NCI-H128 (cell line): Measurements from ENCODE around the gene CRTC2.
"Not testable (repeated sequence)": the region's sequence is repeated elsewhere in the genome, so short reads cannot be mapped to it uniquely, and the experiment has no call there.

Experiments used
- DNase-seq: peaks from one replicate; lab custom pipeline; 2025; ENCODE audit not compliant: unreplicated experiment; lab: John Stamatoyannopoulos, UW

The CRTC2 gene, protein sequence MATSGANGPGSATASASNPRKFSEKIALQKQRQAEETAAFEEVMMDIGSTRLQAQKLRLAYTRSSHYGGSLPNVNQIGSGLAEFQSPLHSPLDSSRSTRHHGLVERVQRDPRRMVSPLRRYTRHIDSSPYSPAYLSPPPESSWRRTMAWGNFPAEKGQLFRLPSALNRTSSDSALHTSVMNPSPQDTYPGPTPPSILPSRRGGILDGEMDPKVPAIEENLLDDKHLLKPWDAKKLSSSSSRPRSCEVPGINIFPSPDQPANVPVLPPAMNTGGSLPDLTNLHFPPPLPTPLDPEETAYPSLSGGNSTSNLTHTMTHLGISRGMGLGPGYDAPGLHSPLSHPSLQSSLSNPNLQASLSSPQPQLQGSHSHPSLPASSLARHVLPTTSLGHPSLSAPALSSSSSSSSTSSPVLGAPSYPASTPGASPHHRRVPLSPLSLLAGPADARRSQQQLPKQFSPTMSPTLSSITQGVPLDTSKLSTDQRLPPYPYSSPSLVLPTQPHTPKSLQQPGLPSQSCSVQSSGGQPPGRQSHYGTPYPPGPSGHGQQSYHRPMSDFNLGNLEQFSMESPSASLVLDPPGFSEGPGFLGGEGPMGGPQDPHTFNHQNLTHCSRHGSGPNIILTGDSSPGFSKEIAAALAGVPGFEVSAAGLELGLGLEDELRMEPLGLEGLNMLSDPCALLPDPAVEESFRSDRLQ

DNA sequence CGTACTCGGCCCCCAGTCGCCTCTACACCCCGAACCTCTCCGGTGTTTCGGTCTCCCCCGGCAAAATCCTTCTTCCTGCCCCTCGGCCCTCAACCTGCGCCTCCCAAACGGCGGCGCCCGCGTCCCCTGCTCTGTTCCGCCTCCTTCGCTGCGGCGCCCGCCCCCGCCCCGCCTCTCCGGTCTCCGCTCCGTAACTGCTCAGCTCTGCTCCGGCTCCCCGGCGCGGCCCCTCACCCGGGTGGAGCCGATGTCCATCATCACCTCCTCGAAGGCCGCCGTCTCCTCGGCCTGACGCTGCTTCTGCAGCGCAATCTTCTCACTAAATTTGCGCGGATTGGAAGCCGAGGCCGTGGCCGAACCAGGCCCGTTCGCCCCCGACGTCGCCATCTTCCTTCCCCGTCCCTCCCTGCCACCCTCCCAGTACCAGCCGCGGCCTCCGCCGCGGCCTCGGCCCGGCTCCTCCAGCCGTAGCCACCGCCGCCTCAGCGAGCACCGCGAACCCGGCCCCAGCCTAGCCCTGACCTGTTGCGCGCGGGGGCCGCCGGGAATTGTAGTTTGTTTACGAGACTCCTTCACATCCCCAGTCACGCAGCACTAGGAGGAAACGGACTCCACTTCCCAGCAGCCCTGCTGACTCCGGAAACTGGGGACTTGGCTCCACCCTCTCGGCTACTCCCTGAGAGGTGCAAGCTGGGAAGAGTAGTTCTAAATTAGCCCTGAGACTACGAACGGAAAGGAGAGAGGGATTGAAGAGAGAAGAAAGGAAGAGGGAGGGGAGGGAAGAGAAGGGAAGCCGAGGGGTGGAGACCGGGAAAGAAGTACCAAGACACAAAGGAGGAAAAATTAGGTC, at the start of gene CRTC2:
Gene CRTC2 (minus strand): TSS at position 502 of the 850 bp plus-strand sequence. CDS start 115 bp downstream, at position 387.
- peak; percentile 98 for DNase-seq

DNA sequence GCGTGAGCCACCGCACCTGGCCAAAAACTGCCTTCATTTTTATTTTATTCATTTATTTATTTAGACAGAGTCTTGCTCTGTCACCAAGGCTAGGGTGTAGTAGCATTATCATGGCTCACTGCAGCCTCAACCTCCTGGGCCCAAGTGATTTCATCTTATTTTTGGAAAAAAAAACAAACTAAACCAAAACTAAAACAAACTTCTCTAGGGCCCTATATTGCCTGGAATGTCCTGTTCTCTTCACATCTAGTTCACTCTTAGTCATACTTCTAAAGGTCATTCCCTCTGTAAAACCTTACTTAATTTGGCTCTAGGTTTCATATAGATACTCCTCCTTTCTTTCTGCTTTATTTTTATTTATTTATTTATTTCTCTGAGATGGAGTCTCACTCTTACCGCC, 47.7 kb upstream of the CRTC2 start:
- no peak for DNase-seq

DNA sequence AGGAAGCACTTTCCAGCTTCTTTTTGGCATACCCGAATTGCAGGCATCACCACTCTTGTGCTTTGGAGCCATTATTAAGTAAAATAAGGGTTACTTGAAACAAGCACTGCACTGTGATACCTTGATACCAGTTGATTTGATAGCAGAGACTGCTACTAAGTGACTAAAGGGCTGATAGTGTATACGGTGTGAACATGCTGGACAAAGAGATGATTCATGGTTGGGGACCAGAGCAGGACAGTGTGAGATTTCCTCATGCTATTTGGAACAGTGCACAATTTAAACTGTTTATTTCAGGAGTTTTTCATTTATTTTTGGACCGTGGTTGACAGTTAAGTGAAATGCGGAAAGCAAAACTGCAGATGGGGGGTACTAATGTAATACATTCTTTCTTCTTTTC, 42.0 kb upstream of the CRTC2 start:
- no peak for DNase-seq

DNA sequence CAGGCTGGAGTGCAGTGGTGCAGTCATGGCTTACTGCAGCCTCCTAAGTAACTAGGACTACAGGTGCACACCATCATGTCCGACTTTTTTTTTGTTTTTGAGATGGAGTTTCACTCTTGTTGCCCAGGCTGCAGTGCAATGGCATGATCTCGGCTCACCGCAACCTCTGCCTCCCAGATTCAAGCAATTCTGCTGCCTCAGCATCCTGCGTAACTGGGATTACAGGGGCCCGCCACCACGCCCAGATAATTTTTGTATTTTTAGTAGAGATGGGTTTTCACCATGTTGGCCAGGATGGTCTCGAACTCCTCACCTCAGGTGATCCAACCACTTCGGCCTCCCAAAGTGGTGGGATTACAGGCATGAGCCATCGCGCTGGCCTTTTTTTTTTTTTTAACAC, 38.5 kb upstream of the CRTC2 start:
- not testable (repeated sequence) for DNase-seq

DNA sequence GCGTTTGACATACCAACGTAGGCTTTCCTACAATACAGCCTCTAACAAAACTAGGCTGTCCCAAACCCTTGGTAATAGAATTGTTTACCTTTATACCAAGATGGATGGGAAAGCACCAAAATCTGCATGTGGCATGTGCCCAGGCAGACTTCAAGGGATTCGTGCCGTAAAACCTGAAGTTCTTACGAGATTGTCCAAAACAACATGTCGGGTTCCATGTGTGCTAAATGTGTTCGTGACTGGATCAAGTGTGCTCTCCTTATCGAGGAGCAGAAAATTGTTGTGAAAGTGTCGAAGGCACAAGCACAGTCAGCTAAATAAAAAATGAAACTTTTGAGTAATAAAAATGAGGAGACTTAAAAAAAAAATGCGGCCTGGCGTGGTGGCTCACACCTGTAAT, 37.2 kb upstream of the CRTC2 start:
- no peak for DNase-seq

DNA sequence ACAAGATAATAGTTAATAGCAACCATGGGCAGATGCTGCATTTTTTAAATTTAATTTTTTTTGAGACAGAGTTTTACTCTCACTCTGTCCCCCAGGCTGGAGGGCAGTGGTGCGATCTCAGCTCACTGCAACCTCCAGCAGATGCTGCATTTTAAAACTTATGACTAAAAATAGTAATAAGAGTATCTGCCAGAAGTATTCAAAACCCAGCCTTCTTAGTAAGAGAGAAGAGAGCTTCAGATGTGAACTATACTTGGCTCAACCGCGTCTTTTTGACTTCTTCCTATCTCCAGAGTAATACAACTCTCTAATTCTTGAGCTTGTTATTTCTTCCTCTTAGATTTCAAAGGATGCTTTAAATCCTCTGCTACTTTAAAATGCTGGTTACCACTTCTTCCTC, 36.8 kb upstream of the CRTC2 start:
- no peak for DNase-seq

DNA sequence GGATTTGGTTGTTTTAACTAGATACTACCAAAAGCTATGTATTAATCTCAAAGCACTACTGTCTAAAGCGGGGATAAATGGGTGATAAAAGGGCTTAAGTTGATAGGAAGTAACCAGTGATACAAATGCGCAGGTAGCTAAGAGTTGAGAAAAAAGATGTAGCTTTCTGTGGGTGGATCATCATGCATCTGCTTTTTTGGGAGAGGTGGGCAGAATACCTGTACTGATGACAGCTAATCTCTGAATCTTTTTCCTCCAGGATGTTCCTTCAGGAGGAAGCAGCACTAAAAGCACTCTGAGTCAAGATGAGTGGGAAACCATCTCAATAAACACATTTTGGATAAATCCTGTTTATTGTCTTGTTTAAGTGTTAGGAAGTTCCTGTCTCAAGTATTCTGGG, 33.4 kb upstream of the CRTC2 start:
- DNase-seq: no peak

DNA sequence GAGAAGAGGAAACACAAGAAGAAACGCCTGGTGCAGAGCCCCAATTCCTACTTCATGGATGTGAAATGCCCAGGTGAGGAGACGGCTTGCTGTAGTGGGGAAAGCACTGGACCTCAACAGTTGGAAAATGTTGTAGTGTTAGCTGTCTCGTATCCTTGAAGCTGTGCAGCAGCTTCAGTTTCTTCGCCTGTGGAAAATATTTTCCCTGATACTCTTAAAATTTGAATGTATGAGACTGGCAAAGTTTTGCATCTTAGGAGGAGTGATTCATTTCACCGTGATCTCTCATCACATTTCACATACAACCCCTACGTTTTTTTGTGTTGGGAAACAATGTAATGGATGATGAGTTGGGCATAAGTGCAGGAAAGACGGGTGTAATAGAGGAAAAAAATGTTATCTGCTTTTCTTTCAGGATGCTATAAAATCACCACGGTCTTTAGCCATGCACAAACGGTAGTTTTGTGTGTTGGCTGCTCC, 32.8 kb upstream of the CRTC2 start:
- no peak for DNase-seq

DNA sequence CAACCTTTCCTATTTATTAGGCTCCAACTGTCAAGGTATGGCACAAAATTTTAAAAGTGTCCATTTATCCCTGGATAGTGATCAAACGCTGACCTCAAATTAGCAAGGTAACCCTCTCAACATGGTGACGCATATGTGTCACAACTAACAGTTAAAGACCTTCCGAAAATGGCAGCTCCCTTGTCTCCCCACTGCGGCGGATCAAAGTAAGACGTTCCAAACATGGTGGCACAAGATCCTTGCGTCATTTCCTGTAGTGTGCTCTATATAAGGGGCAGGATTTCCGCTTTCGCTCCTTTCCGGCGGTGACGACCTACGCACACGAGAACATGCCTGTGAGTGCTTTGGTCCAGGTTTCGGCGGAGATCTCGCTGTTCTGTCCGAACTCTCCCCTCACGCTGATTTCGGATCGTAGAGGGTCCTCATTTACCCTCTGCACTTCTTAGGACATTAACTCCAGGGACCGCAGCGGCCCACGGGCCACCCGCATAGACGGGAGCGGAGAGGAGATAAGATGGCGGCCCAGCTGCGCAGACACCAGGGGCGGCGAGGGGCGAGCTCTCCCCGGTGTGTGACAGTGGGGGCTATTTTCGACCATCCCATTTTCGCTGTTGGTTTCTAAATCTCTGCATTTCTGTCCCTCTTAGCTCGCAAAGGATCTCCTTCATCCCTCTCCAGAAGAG, 32.2 kb upstream of the CRTC2 start, which contains the start of gene RPS27:
Gene RPS27 (plus strand): TSS at position 295 of the 683 bp plus-strand sequence. CDS start 35 bp downstream, at position 330.
- DNase-seq: peak; percentile 98

DNA sequence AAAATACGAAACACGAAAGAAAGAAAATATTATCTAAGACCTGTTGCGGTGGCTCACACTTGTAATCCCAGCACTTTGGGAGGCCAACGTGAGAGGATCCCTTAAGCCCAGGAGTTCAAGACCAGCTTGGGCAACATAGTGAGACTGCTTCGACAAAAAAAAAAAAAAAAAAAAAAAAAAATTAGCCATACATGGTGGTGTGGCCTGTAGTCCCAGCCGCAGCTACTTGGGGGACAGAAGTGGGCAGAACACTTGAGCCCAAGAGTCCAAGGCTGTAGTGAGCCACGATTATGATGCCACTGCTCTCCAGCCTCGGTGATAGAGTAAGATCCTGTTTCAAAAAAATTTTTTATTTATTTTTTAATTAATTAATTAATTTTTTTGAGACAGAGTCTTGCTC, 29.2 kb upstream of the CRTC2 start:
- DNase-seq: no peak

DNA sequence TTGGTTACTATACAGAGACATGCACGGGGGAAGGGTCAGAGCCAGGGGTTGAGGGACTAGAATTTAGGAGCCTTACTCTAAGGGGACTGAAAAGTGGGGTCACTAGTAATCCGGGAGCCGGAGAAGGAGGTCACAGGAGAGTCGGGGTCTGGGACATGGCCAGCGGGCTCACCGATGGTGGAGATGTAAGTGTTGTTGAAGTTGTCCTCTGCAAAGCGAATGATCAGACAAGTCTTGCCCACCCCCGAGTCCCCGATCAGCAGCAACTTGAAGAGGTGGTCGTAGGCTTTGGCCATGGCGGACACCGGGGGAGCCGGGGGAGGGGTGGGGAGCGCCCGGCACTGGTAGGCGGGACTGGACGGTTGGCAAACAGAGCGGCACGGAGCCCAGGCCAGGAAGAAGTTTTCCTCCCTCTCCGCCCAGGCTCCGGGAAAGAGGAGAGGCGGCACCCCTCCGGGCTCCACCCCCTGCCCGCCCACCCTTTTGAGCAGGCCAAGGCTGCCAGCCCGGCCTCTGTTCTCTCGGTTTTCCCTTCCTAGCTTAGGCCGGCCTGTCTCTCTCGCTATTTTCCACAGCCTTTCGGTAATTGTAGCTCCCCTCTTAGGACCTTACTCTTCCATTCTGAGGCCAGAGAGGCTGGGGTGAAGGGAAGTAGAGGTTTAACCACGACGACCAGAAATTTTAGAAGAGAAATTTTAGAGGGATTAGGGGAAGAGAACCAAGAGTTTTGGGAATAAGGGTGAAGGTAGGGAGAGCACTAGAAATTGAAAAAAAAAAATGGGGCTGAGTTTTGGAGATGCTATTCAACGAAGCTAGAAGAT, 27.7 kb upstream of the CRTC2 start, which contains the start of gene RAB13:
Gene RAB13 (minus strand): TSS at position 399 of the 821 bp plus-strand sequence. CDS start 103 bp downstream, at position 296.
- peak; percentile 48 for DNase-seq

DNA sequence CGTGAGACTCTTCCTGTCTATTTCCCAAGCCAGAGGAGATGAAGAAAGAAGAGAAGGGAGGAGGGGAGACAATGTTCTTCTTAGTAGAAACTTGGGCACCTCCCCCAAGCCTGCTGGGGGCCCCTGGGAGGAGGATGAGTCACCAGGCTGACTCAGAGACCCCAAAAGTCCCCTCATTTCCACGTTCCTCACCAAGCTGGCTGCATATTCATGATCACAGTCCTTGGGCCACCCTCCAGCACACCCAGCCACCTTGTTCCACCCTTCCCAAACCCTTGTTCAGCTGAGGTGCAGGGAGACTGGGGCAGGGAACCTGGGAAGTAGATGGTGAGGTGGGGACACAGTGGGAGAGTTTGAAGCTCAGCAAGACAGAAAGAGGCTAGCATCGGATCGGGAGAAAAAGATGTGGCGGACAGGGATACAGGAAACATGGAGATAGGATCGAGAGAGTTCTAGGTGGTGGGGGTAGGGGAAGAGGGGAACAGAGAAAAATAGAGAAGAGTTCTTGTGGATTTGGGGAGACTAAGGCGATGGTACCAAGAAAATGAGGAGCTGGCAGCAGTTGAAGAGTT, 27.0 kb upstream of the CRTC2 start:
- DNase-seq: no peak

DNA sequence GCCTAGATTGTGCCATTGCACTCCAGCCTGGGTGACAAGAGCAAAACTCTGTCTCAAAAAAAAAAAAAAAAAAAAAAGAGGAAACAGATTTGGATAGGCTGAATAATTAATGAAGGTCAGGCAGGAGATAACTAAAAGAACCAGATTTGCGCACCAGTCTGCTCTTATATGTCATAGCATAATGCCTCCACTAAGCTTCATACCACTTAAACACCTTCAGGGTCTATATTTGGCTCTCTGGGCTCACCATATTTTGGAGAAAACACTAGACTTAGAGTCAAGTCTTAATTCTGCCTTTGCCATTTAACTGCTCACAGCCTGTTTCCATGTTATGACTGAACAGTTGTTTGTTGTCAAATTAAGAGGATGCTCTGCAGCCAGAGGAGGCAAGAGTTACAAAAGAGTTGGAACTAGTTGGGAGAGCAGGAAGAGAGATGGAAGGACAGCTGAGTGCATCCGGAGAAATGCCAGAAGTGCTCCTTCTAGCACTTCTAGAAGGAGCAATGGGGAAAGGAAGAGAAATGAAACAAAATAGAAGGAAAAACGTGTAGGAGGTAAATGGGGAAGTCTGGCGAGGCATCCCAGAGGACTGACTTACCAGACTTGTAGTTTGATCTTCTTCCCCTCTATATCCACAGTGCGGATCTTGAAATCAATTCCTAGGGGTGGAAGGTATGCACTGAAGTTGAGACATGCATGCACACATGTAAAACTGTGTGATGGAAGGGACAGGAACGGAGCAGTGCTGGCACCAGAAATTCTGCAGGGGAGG, 25.9 kb upstream of the CRTC2 start:
- DNase-seq: no peak

DNA sequence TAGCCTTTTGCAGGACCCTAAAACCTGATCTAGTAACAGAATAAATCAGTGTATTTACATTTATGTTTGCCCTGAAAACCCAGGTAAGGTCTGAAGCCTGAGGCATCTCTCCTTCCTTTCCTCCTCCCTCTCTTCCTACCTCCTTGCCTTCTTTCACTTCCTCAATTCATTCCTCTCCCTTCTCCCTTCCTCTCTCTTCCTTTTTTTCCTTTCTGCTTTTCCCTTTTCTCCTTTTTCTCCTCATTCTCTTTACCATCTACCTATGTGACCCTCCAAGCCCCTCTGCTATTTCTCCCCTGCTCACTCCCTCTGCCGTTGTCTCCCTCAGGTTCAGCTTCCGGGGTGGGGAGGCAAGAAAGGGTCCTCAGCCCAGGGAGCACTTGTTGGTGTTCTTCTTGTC, 23.3 kb upstream of the CRTC2 start:
- not testable (repeated sequence) for DNase-seq

DNA sequence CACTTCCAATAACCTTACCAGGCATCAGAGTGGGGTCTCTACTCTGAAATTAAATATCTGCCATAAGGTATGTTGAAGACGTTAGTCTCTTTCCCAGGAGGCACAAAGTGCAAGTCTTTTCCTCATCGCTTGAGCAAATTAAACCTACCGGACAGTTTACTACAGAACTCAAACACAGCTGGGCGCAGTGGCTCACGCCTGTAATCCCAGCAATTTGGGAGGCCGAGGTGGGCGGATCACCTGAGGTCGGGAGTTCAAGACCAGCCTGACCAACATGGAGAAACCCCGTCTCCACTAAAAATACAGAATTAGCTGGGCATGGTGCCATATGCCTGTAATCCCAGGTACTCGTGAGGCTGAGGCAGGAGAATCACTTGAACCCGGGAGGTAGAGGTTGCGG, 20.7 kb upstream of the CRTC2 start:
- not testable (repeated sequence) for DNase-seq

DNA sequence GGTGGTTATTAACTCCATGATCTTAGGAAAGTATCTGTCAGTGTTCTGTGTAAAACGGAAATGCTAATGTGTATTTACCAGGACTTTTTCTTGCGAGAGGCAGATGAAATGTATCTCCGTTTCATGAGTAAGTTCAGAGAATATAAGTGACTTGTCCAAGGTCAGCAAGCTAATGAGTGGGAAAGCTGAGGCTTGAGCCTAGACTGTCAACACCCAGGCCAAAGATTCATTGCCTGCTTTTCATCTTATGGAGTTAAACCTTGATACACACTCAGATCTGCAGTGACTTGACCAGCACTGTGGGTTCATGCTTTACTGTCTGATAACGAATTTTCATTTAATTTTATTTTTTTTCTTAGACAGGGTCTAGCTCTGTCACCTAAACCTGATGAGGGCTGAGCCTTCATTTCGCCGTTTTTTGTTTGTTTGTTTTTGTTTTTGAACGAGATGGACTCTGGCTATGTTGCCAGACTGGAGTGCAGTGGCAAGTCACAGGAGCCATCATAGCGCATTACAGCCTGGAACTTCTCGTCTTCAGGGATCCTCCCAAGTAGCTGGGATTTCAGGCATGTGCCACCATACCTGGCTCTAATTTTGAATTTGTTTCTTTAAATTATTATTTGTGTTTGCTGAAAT, 20.0 kb upstream of the CRTC2 start:
- no peak for DNase-seq

DNA sequence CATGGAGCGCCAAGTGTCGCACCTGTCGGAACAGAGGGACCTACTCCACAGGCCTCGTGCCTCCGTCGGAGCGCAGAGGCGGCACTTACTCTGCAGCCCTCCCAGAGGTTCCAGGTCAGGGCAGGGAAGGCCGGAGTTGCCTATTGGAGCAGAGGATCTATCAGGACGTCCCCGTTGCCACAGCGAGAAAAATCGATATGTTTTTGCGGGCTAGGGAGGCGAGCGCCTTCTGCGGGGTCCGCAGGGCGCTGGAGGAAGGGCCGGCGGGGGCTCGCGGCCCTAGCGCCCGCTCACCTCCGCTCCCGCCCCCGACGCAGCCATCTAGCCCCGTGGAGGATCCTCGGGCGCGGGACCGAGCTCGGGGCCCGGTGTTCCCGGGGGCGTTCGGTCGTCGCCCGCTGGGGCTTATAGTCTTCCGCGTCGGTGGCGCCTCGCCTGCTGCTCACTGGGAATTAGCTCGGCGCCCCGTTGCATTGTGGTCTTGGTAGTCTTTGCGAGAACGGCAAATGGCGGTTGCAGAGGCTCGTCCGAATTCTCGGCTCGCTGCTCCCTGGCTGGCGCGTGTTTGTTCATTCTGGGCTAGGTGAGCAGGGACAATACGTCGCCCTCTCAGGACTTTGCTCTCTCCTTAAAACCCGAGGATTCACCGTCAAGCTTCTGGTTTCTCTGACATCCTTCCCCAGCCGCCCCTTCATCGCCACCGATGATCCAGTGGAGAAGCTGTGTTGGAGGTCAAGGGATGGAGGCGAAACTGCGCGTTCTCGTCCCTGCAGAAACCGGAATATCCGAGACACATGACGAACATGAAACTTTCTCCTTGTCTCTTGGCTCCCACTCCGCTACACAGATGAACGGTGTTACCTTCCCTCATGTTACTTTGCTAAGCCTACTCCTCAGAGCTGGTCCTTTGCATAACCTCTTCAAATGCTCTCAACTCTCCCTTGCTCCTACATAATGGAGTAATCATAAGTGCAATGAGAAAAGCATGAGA, 19.1 kb upstream of the CRTC2 start, which contains the start of gene JTB:
Gene JTB (minus strand): TSS at position 425 of the 991 bp plus-strand sequence. CDS start 422 bp downstream, at position 3.
- peak; percentile 87 for DNase-seq
